Gastrocnemius medialis (tissue), 4 donors: ENCODE measurements around the gene NFIC. TPM values are rescaled to one million over a fixed set of nuclear protein-coding genes. Genes with fewer than 3 reads are reported as not detected.

Experiments
- ATAC-seq, 2 donors: fragments of 150-250 bp; one replicate each; pipeline ENCODE4 v1.9.1; 2016
- DNase-seq, 2 donors: peaks; one replicate each; pipeline ENCODE4 v3.0.0-alpha.2; 2019
- H3K27ac ChIP-seq, 4 donors: fragments of 200-600 bp; sonication (generic); 1 replicate in 1 of 4; 2 replicates in 3 of 4; pipeline ENCODE4 v1.5.1; 2016 to 2018; ENCODE audit warnings: mild to moderate bottlenecking in 2 of 4, moderate library complexity in 1 of 4
- H3K27me3 ChIP-seq, 3 donors: fragments of 200-600 bp; sonication (generic) in 2 of 3; 1 replicate in 1 of 3; 2 replicates in 2 of 3; pipeline versions ENCODE4 v1.5.1 to v1.6.0; 2016 to 2019; ENCODE audit warnings: mild to moderate bottlenecking in 1 of 3, moderate library complexity in 1 of 3
- H3K36me3 ChIP-seq, 2 donors: fragments of 200-600 bp; sonication (generic) in 1 of 2; one replicate each; pipeline ENCODE4 v1.5.1; 2017 to 2018
- H3K4me1 ChIP-seq, 2 donors: fragments of 200-600 bp; sonication (generic) in 1 of 2; one replicate each; pipeline ENCODE4 v1.5.1; 2016 to 2017; ENCODE audit warnings: mild to moderate bottlenecking in 2 of 2
- H3K4me3 ChIP-seq, 4 donors: fragments of 200-600 bp; sonication (generic) in 3 of 4; 1 replicate in 1 of 4; 2 replicates in 3 of 4; pipeline ENCODE4 v1.5.1; 2016 to 2019; ENCODE audit warnings: mild to moderate bottlenecking in 2 of 4
- H3K9me3 ChIP-seq, 3 donors: fragments of 200-600 bp; sonication (generic) in 2 of 3; 1 replicate in 1 of 3; 2 replicates in 2 of 3; pipeline ENCODE4 v1.5.1; 2016 to 2019
- CTCF ChIP-seq, 5 experiments: fragments of 450-650 bp in 3 of 5; fragments of 200-600 bp in 2 of 5; sonication (generic) in 2 of 5; IDR thresholded peaks in 4 of 5; conservative IDR thresholded peaks in 1 of 5; 1 replicate in 4 of 5; 2 replicates in 1 of 5; pipeline ENCODE4 v1.5.1; 2016 to 2019; ENCODE audit warnings: antibody characterized with exemption in 5 of 5, mild to moderate bottlenecking in 3 of 5, moderate library complexity in 3 of 5
- POLR2A ChIP-seq, 2 donors: fragments of 450-650 bp; IDR thresholded peaks; one replicate each; pipeline ENCODE4 v1.6.1; 2017; ENCODE audit warnings: antibody characterized with exemption in 2 of 2, mild to moderate bottlenecking in 2 of 2, moderate library complexity in 2 of 2
- in situ Hi-C, 4 donors: fragments of 200-750 bp; cut with MboI; loops; one replicate each; pipeline versions ENCODE4 v1.15.0 to v1.8.0; 2017; ENCODE audit warnings: low sequenced_read_pairs in 4 of 4
- intact Hi-C: fragments of 100-400 bp; cut with DNase I; formaldehyde crosslinking; loops from one replicate; pipeline ENCODE4 v1.15.1; 2023; ENCODE audit warnings: low total_unique reads
- total RNA-seq, 4 donors: library from RNA; depleted of rRNA; stranded (reverse); fragments of >200 nt; gene quantifications; one replicate each; pipeline versions ENCODE4 v1.1.0 to v1.2.3, GENCODE V29; 2016

NFIC gene
- total RNA-seq, 4 donors from 2014 or later = 90.2 to 403 (median 348) TPM

GRCh38 chr19:3380829-3381228 lies 14.4 kb downstream of the NFIC start:
- DNase-seq (no peak), ATAC-seq (no peak)
- Histone ChIP-seq H3K36me3 (peaks cover 0 to 9% of the 10 kb centered on the region in 2 donors), H3K27me3 (no peaks in the 10 kb centered on the region), H3K9me3 (no peaks in the 10 kb centered on the region), H3K4me3 (no peak overlapping the region), H3K27ac (peak overlapping the region; percentile 98 to 100 (median 98)), H3K4me1 (peaks cover 67 to 78% of the 10 kb centered on the region in 2 donors)
- intact Hi-C loops (no loop called here), in situ Hi-C loops (no loop called here)
- TF ChIP-seq CTCF (IDR thresholded peaks at IDR 0.05 in 4 of 5, conservative IDR thresholded peaks at IDR 0.05 in 1 of 5) (no peak), POLR2A (IDR thresholded peaks at IDR 0.05) (no peak)

- Histone ChIP-seq H3K27me3 (no peaks in the 10 kb centered on the region), H3K9me3 (no peaks in the 10 kb centered on the region), H3K4me3 (no peak overlapping the region), H3K4me1 (peaks cover 67 to 79% of the 10 kb centered on the region in 2 donors), H3K27ac (peak overlapping the region; percentile 98 to 100 (median 98)), H3K36me3 (peaks cover 0 to 9% of the 10 kb centered on the region in 2 donors)
- in situ Hi-C loops (no loop called here), intact Hi-C loops (loop anchor here (2.0 kb wide), 1 partner anchor 13 kb away; no protein-coding TSS in a partner anchor)
- DNase-seq (peak in 1 of 2 donors; percentile 55), ATAC-seq (no peak)
- no peak for TF ChIP-seq POLR2A (IDR thresholded peaks at IDR 0.05)
- no peak for TF ChIP-seq CTCF (IDR thresholded peaks at IDR 0.05 in 4 of 5, conservative IDR thresholded peaks at IDR 0.05 in 1 of 5)
Observed at GRCh38 chr19:3381701-3382372, 15.5 kb downstream of the NFIC start.

GRCh38 chr19:3382460-3383100 lies 16.2 kb downstream of the NFIC start:
- no peak for TF ChIP-seq POLR2A (IDR thresholded peaks at IDR 0.05)
- no peak for TF ChIP-seq CTCF (IDR thresholded peaks at IDR 0.05 in 4 of 5, conservative IDR thresholded peaks at IDR 0.05 in 1 of 5)
- Histone ChIP-seq H3K4me1 (peaks cover 73 to 86% of the 10 kb centered on the region in 2 donors), H3K27me3 (no peaks in the 10 kb centered on the region), H3K27ac (peak overlapping the region; percentile 98 to 100 (median 98)), H3K36me3 (peaks cover 0 to 9% of the 10 kb centered on the region in 2 donors), H3K9me3 (no peaks in the 10 kb centered on the region), H3K4me3 (peak overlapping the region in 2 of 4 donors; percentile 6 to 8)
- ATAC-seq (no peak), DNase-seq (no peak)
- intact Hi-C loops = loop anchor here (2.0 kb wide), 1 partner anchor 14 kb away; no protein-coding TSS in a partner anchor
- in situ Hi-C loops = no loop called here

GRCh38 chr19:3383121-3383722 lies 16.8 kb downstream of the NFIC start:
- intact Hi-C loops (loop anchor here (2.0 kb wide), 1 partner anchor 14 kb away; no protein-coding TSS in a partner anchor), in situ Hi-C loops (no loop called here)
- peak overlapping the region; percentile 98 to 100 (median 98) for H3K27ac ChIP-seq
- peak; percentile 4 to 30 for TF ChIP-seq POLR2A (IDR thresholded peaks at IDR 0.05)
- no peak for TF ChIP-seq CTCF (IDR thresholded peaks at IDR 0.05 in 4 of 5, conservative IDR thresholded peaks at IDR 0.05 in 1 of 5)
- peaks cover 77 to 90% of the 10 kb centered on the region in 2 donors for H3K4me1 ChIP-seq
- DNase-seq (peak; percentile 72 to 91), ATAC-seq (peak; percentile 43 to 45)
- H3K36me3 ChIP-seq = peaks cover 0 to 9% of the 10 kb centered on the region in 2 donors
- H3K4me3 ChIP-seq = peak overlapping the region in 3 of 4 donors; percentile 6 to 9 (median 8)
- H3K9me3 ChIP-seq = no peaks in the 10 kb centered on the region
- no peaks in the 10 kb centered on the region for H3K27me3 ChIP-seq
